Fibroblast of lung (primary cell): ENCODE results near the gene CHST1. TPM values are rescaled to one million over a fixed set of nuclear protein-coding genes. Genes with fewer than 3 reads are reported as not detected.

ENCODE experiments used
- DNase-seq, 2 donors: peaks; one replicate each; pipeline versions ENCODE4 v3.0.0 to v3.0.0-alpha.2; 2010; ENCODE audit warnings: low read depth in 2 of 2
- H2AFZ ChIP-seq: 2 replicates; pipeline ENCODE4 v1.5.1; 2012; ENCODE audit warnings: low read length, control low read depth, inconsistent platforms
- H3K27ac ChIP-seq: 2 replicates; pipeline ENCODE4 v1.5.1; 2011; ENCODE audit warnings: low read length, control low read depth; ENCODE audit not compliant: insufficient read depth
- H3K27me3 ChIP-seq: 2 replicates; pipeline ENCODE4 v1.5.1; 2011; ENCODE audit warnings: mild to moderate bottlenecking, low read length; ENCODE audit not compliant: control insufficient read depth, insufficient read depth
- H3K36me3 ChIP-seq: 2 replicates; pipeline ENCODE4 v1.5.1; 2011; ENCODE audit warnings: low read length; ENCODE audit not compliant: control insufficient read depth, insufficient read depth
- H3K4me1 ChIP-seq: 2 replicates; pipeline ENCODE4 v1.5.1; 2011; ENCODE audit warnings: low read length; ENCODE audit not compliant: control insufficient read depth, insufficient read depth; ENCODE audit errors: extremely low read depth
- H3K4me2 ChIP-seq: 2 replicates; pipeline ENCODE4 v1.5.1; 2011; ENCODE audit warnings: low read length, control low read depth; ENCODE audit not compliant: insufficient read depth; ENCODE audit errors: extremely low read depth
- H3K4me3 ChIP-seq, 4 experiments: fragments of 200-600 bp in 1 of 4; sonication (generic) in 1 of 4; replicated peaks in 1 of 4; 2 replicates each; pipeline ENCODE4 v1.5.1; 2011 to 2016; ENCODE audit warnings: low read length in 4 of 4, low read depth in 3 of 4, mild to moderate bottlenecking in 3 of 4, control low read depth in 2 of 4, inconsistent platforms in 1 of 4, mixed read lengths in 1 of 4; ENCODE audit not compliant: insufficient read depth in 1 of 4; ENCODE audit errors: control extremely low read depth in 1 of 4
- H3K79me2 ChIP-seq: 2 replicates; pipeline ENCODE4 v1.5.1; 2012; ENCODE audit warnings: mild to moderate bottlenecking, low read length, inconsistent platforms; ENCODE audit not compliant: control insufficient read depth, insufficient read depth
- H3K9ac ChIP-seq: 2 replicates; pipeline ENCODE4 v1.5.1; 2011; ENCODE audit warnings: mild to moderate bottlenecking, low read length, control low read depth; ENCODE audit not compliant: insufficient read depth
- H3K9me3 ChIP-seq: 2 replicates; pipeline ENCODE4 v1.5.1; 2012; ENCODE audit warnings: low read depth, low read length; ENCODE audit not compliant: control insufficient read depth, insufficient read depth
- H4K20me1 ChIP-seq: 2 replicates; pipeline ENCODE4 v1.5.1; 2011; ENCODE audit warnings: low read length; ENCODE audit not compliant: control insufficient read depth, insufficient read depth; ENCODE audit errors: extremely low read depth
- CTCF ChIP-seq, 2 donors: IDR thresholded peaks in 1 of 2; conservative IDR thresholded peaks in 1 of 2; 1 replicate in 1 of 2; 2 replicates in 1 of 2; pipeline ENCODE4 v1.5.1; 2011 to 2012; ENCODE audit warnings: low read length in 2 of 2, control low read depth in 1 of 2, inconsistent platforms in 1 of 2, low read depth in 1 of 2, mild to moderate bottlenecking in 1 of 2
- EZH2 ChIP-seq: IDR thresholded peaks from 2 replicates; pipeline ENCODE4 v1.5.1; 2012; ENCODE audit warnings: low read length, control low read depth, mild to moderate bottlenecking; ENCODE audit errors: missing control alignments
- polyA plus RNA-seq, 2 donors: library from polyadenylated mRNA; depleted of rRNA in 1 of 2; stranded (reverse) in 1 of 2; unstranded in 1 of 2; fragments of >200 nt; gene quantifications; 2 replicates each; pipeline ENCODE4 v1.2.1, GENCODE V29; 2011 to 2012; ENCODE audit warnings: missing spikeins in 1 of 2
- total RNA-seq: library from RNA; depleted of rRNA; stranded (reverse); fragments of >200 nt; gene quantifications from 2 replicates; pipeline ENCODE4 v1.2.1, GENCODE V29; 2014

Gene CHST1
- total and polyA plus RNA-seq, 2 donors (not counting 1 experiment from before 2014, with no cell fraction given) = under 0.01 to 0.17 TPM

- no peak overlapping the region for H3K27ac ChIP-seq
- TF ChIP-seq CTCF (conservative IDR thresholded peaks at IDR 0.05 in 1 of 2, IDR thresholded peaks at IDR 0.05 in 1 of 2; ENCODE audit: low read depth in 1 of 2, low read length in 2 of 2) = no peak
- TF ChIP-seq EZH2 = no peak
- no peak overlapping the region for H2AFZ ChIP-seq
- H3K4me3 ChIP-seq = no peak overlapping the region
- H3K36me3 ChIP-seq = no peaks in the 10 kb centered on the region
- peaks cover 10% of the 10 kb centered on the region for H3K4me1 ChIP-seq
- H4K20me1 ChIP-seq = no peaks in the 10 kb centered on the region
- no peaks in the 10 kb centered on the region for H3K79me2 ChIP-seq
- DNase-seq = peak; percentile 48 to 72
- no peak overlapping the region for H3K9ac ChIP-seq
- no peak overlapping the region for H3K4me2 ChIP-seq
- no peaks in the 10 kb centered on the region for H3K9me3 ChIP-seq
- H3K27me3 ChIP-seq = peaks cover 13% of the 10 kb centered on the region
Observed at GRCh38 chr11:45658292-45658991, 7.0 kb downstream of the CHST1 start.

- no peaks in the 10 kb centered on the region for H3K9me3 ChIP-seq
- H3K9ac ChIP-seq = no peak overlapping the region
- TF ChIP-seq EZH2 (no peak), CTCF (conservative IDR thresholded peaks at IDR 0.05 in 1 of 2, IDR thresholded peaks at IDR 0.05 in 1 of 2; ENCODE audit: low read depth in 1 of 2, low read length in 2 of 2) (no peak)
- peaks cover 4% of the 10 kb centered on the region for H3K4me1 ChIP-seq
- no peaks in the 10 kb centered on the region for H3K79me2 ChIP-seq
- H2AFZ ChIP-seq = no peak overlapping the region
- H3K27ac ChIP-seq = no peak overlapping the region
- DNase-seq = no peak
- no peak overlapping the region for H3K4me2 ChIP-seq
- H3K27me3 ChIP-seq = peaks cover 9% of the 10 kb centered on the region
- H4K20me1 ChIP-seq = no peaks in the 10 kb centered on the region
- H3K36me3 ChIP-seq = no peaks in the 10 kb centered on the region
- no peak overlapping the region for H3K4me3 ChIP-seq
Observed at GRCh38 chr11:45657496-45658260, 7.7 kb downstream of the CHST1 start.

GRCh38 chr11:45655831-45656230 lies 9.6 kb downstream of the CHST1 start:
- Histone ChIP-seq H3K4me2 (no peak overlapping the region), H3K36me3 (no peaks in the 10 kb centered on the region), H3K4me1 (no peaks in the 10 kb centered on the region), H4K20me1 (no peaks in the 10 kb centered on the region), H2AFZ (no peak overlapping the region), H3K27me3 (no peaks in the 10 kb centered on the region), H3K79me2 (no peaks in the 10 kb centered on the region), H3K9ac (no peak overlapping the region), H3K27ac (no peak overlapping the region), H3K9me3 (no peaks in the 10 kb centered on the region), H3K4me3 (no peak overlapping the region)
- TF ChIP-seq EZH2 = no peak
- no peak for TF ChIP-seq CTCF (conservative IDR thresholded peaks at IDR 0.05 in 1 of 2, IDR thresholded peaks at IDR 0.05 in 1 of 2; ENCODE audit: low read depth in 1 of 2, low read length in 2 of 2)
- DNase-seq = no peak
